PFSK-1 (cell line): ENCODE data around the gene KCNIP1.

ENCODE experiments used
- POLR2AphosphoS5 ChIP-seq: IDR thresholded peaks from 2 replicates; pipeline ENCODE4 v1.6.1; 2012; ENCODE audit warnings: low read depth, mild to moderate bottlenecking, control low read depth, low read length, moderate library complexity
- REST ChIP-seq, 2 experiments: IDR thresholded peaks; 2 replicates each; pipeline versions ENCODE4 v1.6.1 to v1.8.0; 2011 to 2012; ENCODE audit warnings: low read depth in 2 of 2, low read length in 2 of 2, control low read depth in 1 of 2, inconsistent platforms in 1 of 2, mild to moderate bottlenecking in 1 of 2, moderate library complexity in 1 of 2; ENCODE audit not compliant: insufficient read depth in 1 of 2
- SIN3A ChIP-seq: IDR thresholded peaks from 2 replicates; pipeline ENCODE4 v1.6.1; 2012; ENCODE audit warnings: mild to moderate bottlenecking, low read length, moderate library complexity, borderline replicate concordance; ENCODE audit not compliant: insufficient read depth

- TF ChIP-seq POLR2AphosphoS5 (no peak), REST (IDR thresholded peaks at IDR 0.05; ENCODE audit: insufficient read depth in 1 of 2, low read depth in 2 of 2, low read length in 2 of 2) (no peak), SIN3A (no peak)
Measured at GRCh38 chr5:170603578-170604565, 100.1 kb downstream of the KCNIP1 start.
